Colonic mucosa (tissue), 4 donors: Measurements from ENCODE around the gene BCAS4. TPM values are rescaled to one million over a fixed set of nuclear protein-coding genes. Genes with fewer than 3 reads are reported as not detected.

Experiments used
- DNase-seq: peaks from one replicate; pipeline ENCODE4 v3.0.0-alpha.2; 2020
- H3K27ac ChIP-seq: fragments of 200-600 bp; one replicate; pipeline ENCODE4 v1.8.0; 2021
- H3K27me3 ChIP-seq: fragments of 200-600 bp; one replicate; pipeline ENCODE4 v1.8.0; 2021
- H3K36me3 ChIP-seq: fragments of 200-600 bp; one replicate; pipeline ENCODE4 v1.8.0; 2021
- H3K4me1 ChIP-seq: fragments of 200-600 bp; one replicate; pipeline ENCODE4 v1.8.0; 2021; ENCODE audit warnings: mild to moderate bottlenecking
- H3K4me3 ChIP-seq: fragments of 200-600 bp; one replicate; pipeline ENCODE4 v1.8.0; 2021
- H3K9ac ChIP-seq, 2 donors: one replicate each; pipeline ENCODE4 v1.7.0; 2013; ENCODE audit warnings: control low read depth in 2 of 2, low read depth in 2 of 2, low read length in 2 of 2
- H3K9me3 ChIP-seq: fragments of 200-600 bp; one replicate; pipeline ENCODE4 v1.8.0; 2021
- CTCF ChIP-seq: fragments of 200-600 bp; IDR thresholded peaks from one replicate; pipeline ENCODE4 v1.8.0; 2022; ENCODE audit warnings: antibody characterized with exemption, mild to moderate bottlenecking
- intact Hi-C: fragments of 100-400 bp; cut with DNase I; formaldehyde crosslinking; loops from one replicate; pipeline ENCODE4 v1.14.1; 2022
- total RNA-seq, 2 donors: library from RNA; stranded (reverse); fragmentation: NEBNext Ultra II Directional in 1 of 2; extraction: Animal tissue kit (Norgen Biotek cat#: 25700) in 1 of 2; gene quantifications; one replicate each; pipeline ENCODE4 v1.2.1, GENCODE V29; 2021
- donor health status: healthy.
- donor health status: DM: no; HTN: no; CAD: no.
- donor health status: DM: no; HTN: no; CAD: no.

Gene BCAS4
- total RNA-seq, 2 donors from 2014 or later = 1.1 to 2.7 TPM

- TF ChIP-seq CTCF = no peak
- intact Hi-C loops = no loop called here
- H3K4me1 ChIP-seq = no peaks in the 10 kb centered on the region
- no peaks in the 10 kb centered on the region for H3K27me3 ChIP-seq
- H3K36me3 ChIP-seq = no peaks in the 10 kb centered on the region
- no peak for DNase-seq
- H3K9me3 ChIP-seq = no peaks in the 10 kb centered on the region
- no peak overlapping the region for H3K4me3 ChIP-seq
- H3K9ac ChIP-seq = no peak overlapping the region
- H3K27ac ChIP-seq = no peak overlapping the region
These were observed 57.2 kb downstream of the BCAS4 start for GRCh38 chr20:50852085-50852484.

- Histone ChIP-seq H3K9ac (no peak overlapping the region), H3K27ac (no peak overlapping the region), H3K27me3 (no peaks in the 10 kb centered on the region), H3K4me3 (no peak overlapping the region), H3K36me3 (no peaks in the 10 kb centered on the region), H3K4me1 (no peaks in the 10 kb centered on the region), H3K9me3 (no peaks in the 10 kb centered on the region)
- intact Hi-C loops = no loop called here
- TF ChIP-seq CTCF = no peak
- no peak for DNase-seq
These were observed 59.8 kb downstream of the BCAS4 start for GRCh38 chr20:50854506-50855249.

GRCh38 chr20:50855498-50856474 is 60.9 kb downstream of the BCAS4 start:
- Histone ChIP-seq H3K9me3 (no peaks in the 10 kb centered on the region), H3K4me3 (no peak overlapping the region), H3K9ac (no peak overlapping the region), H3K36me3 (no peaks in the 10 kb centered on the region), H3K4me1 (no peaks in the 10 kb centered on the region), H3K27me3 (no peaks in the 10 kb centered on the region), H3K27ac (no peak overlapping the region)
- TF ChIP-seq CTCF = no peak
- intact Hi-C loops = no loop called here
- no peak for DNase-seq

GRCh38 chr20:50856475-50857041 is 61.7 kb downstream of the BCAS4 start:
- Histone ChIP-seq H3K27ac (no peak overlapping the region), H3K27me3 (no peaks in the 10 kb centered on the region), H3K9ac (no peak overlapping the region), H3K36me3 (no peaks in the 10 kb centered on the region), H3K4me1 (no peaks in the 10 kb centered on the region), H3K4me3 (no peak overlapping the region), H3K9me3 (no peaks in the 10 kb centered on the region)
- TF ChIP-seq CTCF = no peak
- no peak for DNase-seq
- intact Hi-C loops = no loop called here

- intact Hi-C loops = no loop called here
These were observed 62.5 kb downstream of the BCAS4 start for GRCh38 chr20:50857348-50857747.

More at GRCh38 chr20:50857348-50857747, 62.5 kb downstream of the BCAS4 start:
- H3K4me3 ChIP-seq = no peak overlapping the region
- no peak for TF ChIP-seq CTCF
- no peaks in the 10 kb centered on the region for H3K36me3 ChIP-seq
- no peak overlapping the region for H3K27ac ChIP-seq
- no peaks in the 10 kb centered on the region for H3K27me3 ChIP-seq
- H3K9me3 ChIP-seq = no peaks in the 10 kb centered on the region
- no peak overlapping the region for H3K9ac ChIP-seq
- no peak for DNase-seq
- H3K4me1 ChIP-seq = no peaks in the 10 kb centered on the region
